NCI-H510A (cell line): ENCODE measurements around the gene FRMD5.
"Not testable (repeated sequence)": the region's sequence is repeated elsewhere in the genome, so short reads cannot be mapped to it uniquely, and the experiment has no call there.

Source experiments
- DNase-seq: peaks from one replicate; lab custom pipeline; 2025; lab: John Stamatoyannopoulos, UW

The FRMD5 gene

DNA sequence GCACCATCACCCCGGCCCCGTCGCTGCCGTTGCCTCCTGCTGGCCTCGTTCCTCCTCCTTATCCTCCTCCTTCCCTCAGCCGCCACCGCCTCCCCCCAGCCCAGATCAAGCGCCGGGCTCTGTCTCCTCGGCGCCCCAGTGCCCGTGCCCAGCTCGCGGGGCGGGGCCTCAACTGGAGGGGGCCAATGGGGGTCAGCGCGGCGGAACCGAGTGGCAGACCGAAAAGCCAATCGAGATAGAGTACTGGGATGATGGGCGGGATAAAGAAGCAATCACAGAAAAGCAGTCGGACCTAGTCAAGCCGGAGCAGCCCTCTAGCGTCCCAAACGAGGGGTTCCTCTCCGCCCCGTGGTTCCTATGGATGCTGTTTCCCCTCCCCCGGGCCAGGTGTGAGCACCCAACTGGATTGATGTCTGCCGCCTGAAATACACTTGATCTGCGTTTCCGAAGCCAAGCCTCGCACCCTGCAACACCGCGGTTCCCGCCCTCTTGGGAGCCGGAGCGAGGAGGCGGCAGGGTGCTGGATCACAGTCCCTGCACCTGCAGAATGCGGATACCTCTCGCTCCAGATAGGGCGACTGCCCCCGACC, at the start of gene FRMD5:
TSS of gene FRMD5 (minus strand) at position 121 of the 590 bp plus-strand sequence.
- peak; percentile 88 for DNase-seq

DNA sequence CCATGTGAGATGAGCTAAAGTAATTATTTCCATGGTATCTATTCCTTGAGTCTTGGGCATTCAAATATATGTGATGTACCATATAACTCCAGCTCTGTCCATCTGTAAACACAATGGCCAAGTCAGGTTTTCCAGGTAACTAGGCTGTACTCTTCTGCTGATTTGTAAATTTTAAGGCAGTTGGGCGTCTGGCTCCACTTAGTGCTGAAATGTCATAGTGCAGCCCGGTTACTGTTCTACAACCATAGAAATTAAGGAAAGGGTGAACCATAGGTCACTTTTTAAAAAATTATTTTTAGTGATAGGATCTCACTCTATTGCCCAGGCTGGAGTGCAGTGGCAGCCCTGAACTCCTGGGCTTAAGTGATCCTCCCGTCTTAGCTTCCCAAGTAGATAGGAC, 48.8 kb upstream of the FRMD5 start:
- DNase-seq, result no peak

DNA sequence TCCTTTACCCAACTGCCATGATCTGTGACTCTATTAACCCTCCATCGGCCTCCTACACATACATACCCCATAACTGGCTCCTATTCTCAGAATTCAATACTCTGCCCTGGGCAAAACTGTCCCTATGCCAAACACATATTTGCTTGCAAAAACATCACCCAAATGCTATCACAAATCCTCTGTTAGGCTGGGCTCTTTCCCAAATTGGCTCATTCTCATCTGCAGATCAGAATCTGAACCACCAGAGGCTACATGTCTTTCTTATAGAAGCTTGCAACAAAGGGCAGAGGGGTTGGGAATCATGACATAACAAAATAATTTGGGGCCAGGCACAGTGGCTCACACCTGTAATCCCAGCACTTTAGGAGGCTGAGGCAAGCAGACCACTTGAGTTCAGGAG, 48.1 kb upstream of the FRMD5 start:
- no peak for DNase-seq

DNA sequence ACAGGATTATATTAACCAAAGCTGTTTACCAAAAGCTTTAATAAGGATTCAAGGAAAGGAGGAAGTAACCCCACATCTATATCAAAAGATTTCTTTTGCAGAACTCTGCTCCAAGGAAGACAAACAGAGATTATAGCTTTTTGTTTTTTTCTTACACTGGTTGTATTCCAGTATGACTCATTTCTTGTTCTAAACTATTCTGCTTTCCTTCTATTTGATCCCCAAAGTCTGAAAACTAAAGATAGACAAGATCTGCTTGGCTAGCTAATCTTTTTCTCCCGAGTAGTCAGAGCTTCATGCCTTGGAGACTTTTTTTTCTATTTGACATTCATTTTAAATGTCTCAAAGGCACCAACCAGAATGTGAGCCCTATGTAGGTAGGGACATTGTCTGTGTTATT, 36.8 kb upstream of the FRMD5 start:
- no peak for DNase-seq

GRCh38 chr15:44229301-44229700, 34.2 kb upstream of the FRMD5 start:
- not testable (repeated sequence) for DNase-seq

- no peak for DNase-seq
Measured at GRCh38 chr15:44227584-44227983, 32.5 kb upstream of the FRMD5 start.

DNA sequence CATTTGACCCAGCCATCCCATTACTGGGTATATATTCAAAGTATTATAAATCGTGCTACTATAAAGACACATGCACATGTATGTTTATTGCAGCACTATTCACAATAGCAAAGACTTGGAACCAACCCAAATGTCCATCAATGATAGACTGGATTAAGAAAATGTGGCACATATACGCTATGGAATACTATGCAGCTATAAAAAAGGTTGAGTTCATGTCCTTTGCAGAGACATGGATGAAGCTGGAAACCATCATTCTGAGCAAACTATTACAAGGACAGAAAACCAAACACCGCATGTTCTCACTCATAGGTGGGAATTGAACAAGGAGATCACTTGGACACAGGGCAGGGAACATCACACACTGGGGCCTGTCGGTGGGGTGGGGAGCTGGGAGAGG, 31.9 kb upstream of the FRMD5 start:
- not testable (repeated sequence) for DNase-seq

- no peak for DNase-seq
Measured at GRCh38 chr15:44222478-44222877, 27.4 kb upstream of the FRMD5 start.

GRCh38 chr15:44219073-44219472, 24.0 kb upstream of the FRMD5 start:
- DNase-seq, result no peak

GRCh38 chr15:44216958-44217357, 21.9 kb upstream of the FRMD5 start:
- DNase-seq, result no peak

- no peak for DNase-seq
Measured at GRCh38 chr15:44215594-44215993, 20.5 kb upstream of the FRMD5 start.

- no peak for DNase-seq
Measured at GRCh38 chr15:44208956-44209355, 13.9 kb upstream of the FRMD5 start.

DNA sequence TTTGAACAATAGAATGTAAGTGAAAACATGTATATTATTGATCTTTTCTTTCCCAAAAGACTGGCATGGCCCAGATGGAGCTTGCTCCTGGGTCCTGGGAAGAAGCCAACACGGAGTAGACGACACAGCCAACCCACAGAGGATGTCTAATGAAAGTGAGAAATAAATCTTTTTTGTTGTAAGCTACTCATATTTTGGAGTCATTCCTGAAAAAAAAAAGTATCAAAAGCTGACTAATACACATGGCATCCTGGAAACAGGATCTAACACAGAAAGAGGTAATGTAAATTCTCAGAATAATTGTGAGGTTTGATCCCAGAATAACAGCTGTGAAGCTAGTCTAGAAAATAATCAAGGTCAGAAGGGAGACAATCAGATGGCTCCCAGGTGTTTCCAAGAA, 12.6 kb upstream of the FRMD5 start:
- no peak for DNase-seq

GRCh38 chr15:44199393-44199792, 4.3 kb upstream of the FRMD5 start:
- no peak for DNase-seq

GRCh38 chr15:44194323-44195150, 534 bp downstream of the FRMD5 start:
- DNase-seq, result no peak

DNA sequence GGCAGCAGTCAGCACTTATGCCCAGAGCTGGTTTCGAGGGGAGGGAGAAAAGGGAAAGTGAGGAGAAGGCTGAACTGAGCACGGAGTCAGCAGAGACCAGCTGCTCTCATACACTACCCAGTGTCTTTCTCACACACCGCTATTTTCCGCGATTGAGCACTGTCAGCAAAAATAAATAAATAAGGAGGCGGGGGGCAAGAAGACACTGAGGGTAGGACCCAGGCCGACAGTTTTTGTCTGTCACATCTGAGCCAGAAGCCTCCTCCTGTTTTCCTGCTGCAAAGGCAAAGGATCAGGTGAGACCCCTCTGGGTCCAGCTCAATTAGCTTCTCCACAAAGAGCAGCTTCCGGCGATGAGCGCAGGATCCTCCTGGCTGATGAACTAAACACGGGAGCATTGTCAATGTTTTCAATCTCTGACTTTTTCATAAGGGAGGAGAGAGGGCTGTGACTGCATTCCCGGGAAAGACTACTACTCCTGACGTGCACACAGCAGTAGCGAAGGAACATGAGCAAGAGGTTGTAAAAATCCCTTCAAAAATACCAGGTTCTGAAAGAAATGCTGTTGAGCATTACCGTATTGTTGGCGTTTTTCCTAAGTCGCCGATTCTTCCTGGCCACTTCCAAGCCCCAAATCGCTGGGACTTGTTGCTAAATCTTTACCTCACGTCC, 1.3 kb downstream of the FRMD5 start:
- peak; percentile 22 for DNase-seq

GRCh38 chr15:44188795-44189194, 6.3 kb downstream of the FRMD5 start:
- DNase-seq, result no peak

- no peak for DNase-seq
Measured at GRCh38 chr15:44186705-44187104, 8.4 kb downstream of the FRMD5 start.

GRCh38 chr15:44183363-44183762, 11.7 kb downstream of the FRMD5 start:
- no peak for DNase-seq

- DNase-seq, result no peak
Measured at GRCh38 chr15:44181410-44181809, 13.7 kb downstream of the FRMD5 start.

DNA sequence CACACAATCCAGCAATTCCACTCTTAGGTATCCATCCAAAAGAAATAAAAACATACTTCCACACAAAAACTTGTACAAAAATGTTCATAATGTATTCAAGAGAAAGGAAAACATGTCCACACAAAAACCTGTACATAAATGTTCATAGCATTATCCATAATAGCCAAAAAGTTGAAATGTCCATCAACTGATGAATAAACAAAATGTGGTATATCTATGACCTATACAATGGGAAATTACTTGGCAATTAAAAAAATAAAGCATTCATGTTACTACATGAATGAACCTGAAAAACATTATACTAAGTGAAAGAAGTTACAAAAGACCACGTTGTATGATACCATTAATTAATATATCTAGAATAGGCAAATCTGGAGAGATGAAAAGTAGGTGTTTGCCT, 17.9 kb downstream of the FRMD5 start:
- no peak for DNase-seq

GRCh38 chr15:44173813-44174212, 21.3 kb downstream of the FRMD5 start:
- no peak for DNase-seq

- DNase-seq, result no peak
Measured at GRCh38 chr15:44163370-44163769, 31.7 kb downstream of the FRMD5 start.
